Uterus (tissue), 4 donors: ENCODE data around the gene HNRNPC. TPM values are rescaled to one million over a fixed set of nuclear protein-coding genes. Genes with fewer than 3 reads are reported as not detected.

ENCODE experiments used
- DNase-seq, 2 donors: peaks; one replicate each; pipeline ENCODE4 v3.0.0-alpha.2; 2019 to 2020
- H3K27ac ChIP-seq, 2 donors: fragments of 200-600 bp; sonication (generic); 1 replicate in 1 of 2; 2 replicates in 1 of 2; pipeline ENCODE4 v1.5.1; 2016 to 2018
- H3K27me3 ChIP-seq, 2 donors: fragments of 200-600 bp; sonication (generic); one replicate each; pipeline ENCODE4 v1.5.1; 2018 to 2019; ENCODE audit warnings: control low read depth in 1 of 2
- H3K36me3 ChIP-seq, 2 donors: fragments of 200-600 bp; sonication (generic); one replicate each; pipeline ENCODE4 v1.5.1; 2019; ENCODE audit warnings: control low read depth in 1 of 2
- H3K4me1 ChIP-seq, 2 donors: fragments of 200-600 bp; sonication (generic); one replicate each; pipeline ENCODE4 v1.5.1; 2018 to 2019; ENCODE audit warnings: control low read depth in 1 of 2
- H3K4me3 ChIP-seq, 2 donors: fragments of 200-600 bp; sonication (generic); 1 replicate in 1 of 2; 2 replicates in 1 of 2; pipeline ENCODE4 v1.5.1; 2018 to 2019; ENCODE audit warnings: mild to moderate bottlenecking in 1 of 2
- H3K9me3 ChIP-seq, 2 donors: fragments of 200-600 bp; sonication (generic); one replicate each; pipeline ENCODE4 v1.5.1; 2019; ENCODE audit warnings: control low read depth in 1 of 2
- POLR2A ChIP-seq, 2 donors: fragments of 450-650 bp; IDR thresholded peaks; one replicate each; pipeline ENCODE4 v1.6.1; 2016; ENCODE audit warnings: antibody characterized with exemption in 2 of 2, mild to moderate bottlenecking in 1 of 2, moderate library complexity in 1 of 2
- intact Hi-C: fragments of 100-400 bp; cut with DNase I; formaldehyde crosslinking; loops from one replicate; pipeline ENCODE4 v1.15.1; 2023; ENCODE audit warnings: low total_unique reads
- total RNA-seq, 4 donors: library from RNA; depleted of rRNA in 3 of 4; stranded (reverse); fragments of >200 nt in 3 of 4; gene quantifications; one replicate each; pipeline versions ENCODE4 v1.1.0 to v1.2.4, GENCODE V29; 2014 to 2023
- TF ChIP-seq, protein P1 (sequence below), 4 experiments: fragments of 200-600 bp in 2 of 4; fragments of 450-650 bp in 2 of 4; sonication (generic) in 2 of 4; IDR thresholded peaks; one replicate each; pipeline ENCODE4 v1.5.1; 2016 to 2019; ENCODE audit warnings: antibody characterized with exemption in 4 of 4, mild to moderate bottlenecking in 2 of 4, moderate library complexity in 1 of 4
- donor health status: DM: yes; HTN: yes; CAD: no.

HNRNPC gene
- 100 to 1,000 TPM; 378 to 599 (median 531) TPM for total RNA-seq

DNA sequence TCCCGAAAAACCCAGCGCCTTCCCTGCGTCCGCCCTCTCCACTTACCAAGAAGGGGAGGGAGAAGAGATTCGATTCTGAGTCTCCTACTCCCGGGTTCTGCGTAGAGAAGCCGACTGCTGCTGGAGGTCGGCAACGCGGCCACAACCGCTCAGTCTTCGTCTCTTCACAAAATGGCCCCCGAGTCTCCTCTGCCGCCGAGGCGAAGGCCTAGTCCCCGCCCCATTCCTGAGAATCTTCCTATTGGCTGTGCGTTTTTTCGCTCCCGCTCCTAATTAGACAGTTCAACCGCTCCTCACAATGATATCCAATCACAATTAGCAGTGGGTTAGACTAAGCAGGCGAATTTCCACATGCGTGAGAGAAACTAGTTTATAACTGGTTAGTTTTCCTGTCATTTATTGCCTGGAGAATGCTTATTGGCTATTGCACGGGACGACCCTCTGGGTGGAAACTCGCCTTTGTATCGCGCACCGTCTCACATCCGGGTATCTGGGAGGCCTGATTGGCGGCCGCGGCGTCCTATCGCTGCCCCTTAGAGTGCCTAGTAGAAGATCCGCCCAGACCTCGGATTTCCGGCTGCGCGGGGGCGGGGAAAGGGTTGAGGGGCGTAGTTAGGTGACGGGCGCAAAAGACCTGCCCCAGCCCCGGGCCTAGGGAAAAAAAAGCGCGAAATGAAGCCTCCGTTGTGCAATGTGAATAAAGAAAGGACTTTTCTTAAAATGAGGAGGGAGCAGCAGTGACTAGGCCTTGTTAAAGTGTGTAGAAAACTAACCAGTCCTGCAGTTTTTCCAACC lies at the start of gene HNRNPC:
HNRNPC (minus strand) TSS at position 191 of the 795 bp plus-strand sequence. CDS start 35,249 bp downstream, outside the sequence.
- TF ChIP-seq, protein P1, sequence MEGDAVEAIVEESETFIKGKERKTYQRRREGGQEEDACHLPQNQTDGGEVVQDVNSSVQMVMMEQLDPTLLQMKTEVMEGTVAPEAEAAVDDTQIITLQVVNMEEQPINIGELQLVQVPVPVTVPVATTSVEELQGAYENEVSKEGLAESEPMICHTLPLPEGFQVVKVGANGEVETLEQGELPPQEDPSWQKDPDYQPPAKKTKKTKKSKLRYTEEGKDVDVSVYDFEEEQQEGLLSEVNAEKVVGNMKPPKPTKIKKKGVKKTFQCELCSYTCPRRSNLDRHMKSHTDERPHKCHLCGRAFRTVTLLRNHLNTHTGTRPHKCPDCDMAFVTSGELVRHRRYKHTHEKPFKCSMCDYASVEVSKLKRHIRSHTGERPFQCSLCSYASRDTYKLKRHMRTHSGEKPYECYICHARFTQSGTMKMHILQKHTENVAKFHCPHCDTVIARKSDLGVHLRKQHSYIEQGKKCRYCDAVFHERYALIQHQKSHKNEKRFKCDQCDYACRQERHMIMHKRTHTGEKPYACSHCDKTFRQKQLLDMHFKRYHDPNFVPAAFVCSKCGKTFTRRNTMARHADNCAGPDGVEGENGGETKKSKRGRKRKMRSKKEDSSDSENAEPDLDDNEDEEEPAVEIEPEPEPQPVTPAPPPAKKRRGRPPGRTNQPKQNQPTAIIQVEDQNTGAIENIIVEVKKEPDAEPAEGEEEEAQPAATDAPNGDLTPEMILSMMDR (IDR thresholded peaks at IDR 0.05), result no peak
- TF ChIP-seq POLR2A (IDR thresholded peaks at IDR 0.05), result peak; percentile 92 to 93
- H3K9me3 ChIP-seq, result no peaks in the 10 kb centered on the region
- no peaks in the 10 kb centered on the region for H3K27me3 ChIP-seq
- intact Hi-C loops, result no loop called here
- DNase-seq, result peak; percentile 100
- no peaks in the 10 kb centered on the region for H3K36me3 ChIP-seq
- peak within 1 kb of the TSS; percentile 96 to 99 for H3K27ac ChIP-seq
- peak within 1 kb of the TSS; percentile 67 to 90 for H3K4me3 ChIP-seq
- H3K4me1 ChIP-seq, result peaks cover 0 to 5% of the 10 kb centered on the region in 2 donors

DNA sequence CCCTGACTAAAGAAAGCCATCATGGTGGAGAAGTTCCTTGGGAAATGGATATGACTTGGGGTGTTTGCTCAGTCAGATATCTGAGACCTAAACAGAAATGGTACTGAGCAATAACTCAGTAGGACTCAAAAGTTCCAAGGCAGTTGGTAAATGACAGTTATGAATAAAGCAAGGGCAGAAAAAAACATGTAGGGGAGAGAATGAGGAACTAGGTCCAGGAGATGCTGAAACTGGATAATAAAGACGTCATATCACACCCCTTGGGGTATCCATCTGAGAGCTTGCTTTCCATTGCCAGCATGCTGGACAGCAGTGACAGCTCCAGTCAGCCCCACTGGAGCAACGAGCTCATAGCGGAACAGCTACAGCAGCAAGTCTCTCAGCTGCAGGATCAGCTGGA lies 48.2 kb upstream of the HNRNPC start:
- H3K36me3 ChIP-seq, result no peaks in the 10 kb centered on the region
- H3K27me3 ChIP-seq, result no peaks in the 10 kb centered on the region
- no peak overlapping the region for H3K27ac ChIP-seq
- no peak for TF ChIP-seq POLR2A (IDR thresholded peaks at IDR 0.05)
- TF ChIP-seq, protein P1 (IDR thresholded peaks at IDR 0.05), result no peak
- intact Hi-C loops, result no loop called here
- H3K9me3 ChIP-seq, result no peaks in the 10 kb centered on the region
- DNase-seq, result no peak
- H3K4me1 ChIP-seq, result no peaks in the 10 kb centered on the region
- H3K4me3 ChIP-seq, result no peak overlapping the region

DNA sequence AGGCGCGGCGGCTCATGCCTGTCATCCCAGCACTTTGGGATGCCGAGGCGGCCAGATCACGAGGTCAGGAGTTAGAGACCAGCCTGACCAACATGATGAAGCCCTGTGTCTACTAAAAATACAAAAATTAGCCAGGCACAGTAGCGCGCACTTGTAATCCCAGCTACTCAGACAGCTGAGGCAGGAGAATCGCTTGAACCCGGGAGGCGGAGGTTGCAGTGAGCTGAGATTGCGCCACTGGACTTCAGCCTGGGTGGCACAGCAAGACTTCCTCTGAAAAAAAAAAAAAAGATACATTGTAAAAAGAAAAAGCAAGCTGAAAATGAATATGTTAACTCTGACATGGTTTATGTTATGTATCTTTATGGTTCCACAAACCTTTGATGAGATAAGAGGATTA lies 44.3 kb upstream of the HNRNPC start:
- intact Hi-C loops, result no loop called here
- TF ChIP-seq POLR2A (IDR thresholded peaks at IDR 0.05), result no peak
- TF ChIP-seq, protein P1 (IDR thresholded peaks at IDR 0.05), result no peak

DNA sequence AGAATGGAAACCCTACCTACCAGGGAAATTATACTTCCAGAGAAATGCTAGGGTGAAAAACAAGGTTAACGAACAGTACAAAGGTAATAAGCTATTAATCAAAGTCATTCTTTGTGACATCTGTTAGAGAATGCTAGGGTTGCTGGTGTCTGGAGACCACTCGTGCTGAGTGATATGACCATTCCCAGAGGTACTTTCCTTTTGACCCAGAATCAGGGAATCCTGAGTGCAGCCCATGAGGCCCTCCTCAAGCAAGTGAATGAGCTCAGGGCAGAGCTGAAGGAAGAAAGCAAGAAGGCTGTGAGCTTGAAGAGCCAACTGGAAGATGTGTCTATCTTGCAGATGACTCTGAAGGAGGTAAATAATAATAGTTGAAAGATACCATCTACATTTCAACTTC lies 42.4 kb upstream of the HNRNPC start:
- Histone ChIP-seq H3K27ac (no peak overlapping the region), H3K4me3 (no peak overlapping the region), H3K9me3 (no peaks in the 10 kb centered on the region), H3K36me3 (no peaks in the 10 kb centered on the region), H3K4me1 (no peaks in the 10 kb centered on the region), H3K27me3 (peaks cover 0 to 5% of the 10 kb centered on the region in 2 donors)
- TF ChIP-seq, protein P1 (IDR thresholded peaks at IDR 0.05), result no peak
- TF ChIP-seq POLR2A (IDR thresholded peaks at IDR 0.05), result no peak
- DNase-seq, result no peak
- intact Hi-C loops, result no loop called here

More for the DNA sequence above, 44.3 kb upstream of the HNRNPC start:
- Histone ChIP-seq H3K27me3 (peaks cover 0 to 5% of the 10 kb centered on the region in 2 donors), H3K27ac (no peak overlapping the region), H3K36me3 (no peaks in the 10 kb centered on the region), H3K4me1 (no peaks in the 10 kb centered on the region), H3K9me3 (no peaks in the 10 kb centered on the region), H3K4me3 (no peak overlapping the region)
- no peak for DNase-seq

DNA sequence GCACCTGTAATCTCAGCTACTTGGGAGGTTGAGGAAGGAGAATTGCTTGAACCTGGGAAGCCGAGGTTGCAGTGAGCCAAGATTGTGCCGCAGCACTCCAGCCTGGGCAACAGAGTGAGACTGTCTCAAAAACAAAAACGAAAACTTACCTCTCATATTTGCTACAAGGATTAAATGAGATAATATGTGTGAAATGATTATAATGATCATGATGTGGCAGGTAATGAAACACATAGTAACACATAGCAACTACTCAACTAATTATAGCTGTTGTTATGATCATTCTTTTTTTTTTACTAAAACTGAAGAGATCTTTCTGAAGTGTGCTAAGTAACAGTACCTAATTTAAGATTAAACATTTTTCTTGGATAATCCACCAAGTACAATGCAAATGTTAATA lies 40.7 kb upstream of the HNRNPC start:
- TF ChIP-seq POLR2A (IDR thresholded peaks at IDR 0.05), result no peak
- TF ChIP-seq, protein P1 (IDR thresholded peaks at IDR 0.05), result no peak

More for the DNA sequence above, 40.7 kb upstream of the HNRNPC start:
- no peak overlapping the region for H3K4me3 ChIP-seq
- H3K9me3 ChIP-seq, result no peaks in the 10 kb centered on the region
- no peaks in the 10 kb centered on the region for H3K36me3 ChIP-seq
- H3K4me1 ChIP-seq, result no peaks in the 10 kb centered on the region
- no peak for DNase-seq
- peaks cover 0 to 5% of the 10 kb centered on the region in 2 donors for H3K27me3 ChIP-seq
- H3K27ac ChIP-seq, result no peak overlapping the region
- intact Hi-C loops, result no loop called here
